ENCODE measurements around the gene ALG9.

The ALG9 gene

DNA sequence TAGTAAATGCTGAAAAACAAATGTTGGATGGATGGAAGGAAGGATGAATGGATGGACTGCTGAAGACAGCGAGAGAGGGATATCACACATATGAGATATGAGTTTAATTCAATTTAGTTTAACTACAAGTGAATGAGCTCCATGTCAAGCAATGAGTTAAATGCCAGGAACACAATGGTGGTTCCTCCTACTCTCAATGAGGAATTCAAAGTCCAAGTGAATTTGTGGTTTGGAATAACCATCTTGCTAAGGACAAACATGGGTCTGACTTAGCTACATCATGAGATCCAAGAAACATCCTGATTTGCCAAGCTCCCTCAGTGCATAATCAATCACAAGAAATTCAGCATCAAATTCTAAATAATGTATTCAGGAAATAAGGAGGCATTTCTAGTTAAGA is 79.1 kb downstream of the ALG9 start:
- Histone ChIP-seq H3K4me1 (ENCODE audit: control insufficient read depth, insufficient read depth, low read length) (no peaks in the 10 kb centered on the region), H3K4me3 (ENCODE audit: low read depth, low read length) (no peak overlapping the region), H3K27ac (ENCODE audit: extremely low read depth, low read depth, low read length) (no peak overlapping the region), H3K9me3 (ENCODE audit: control insufficient read depth, insufficient read depth, low read depth, low read length) (no peaks in the 10 kb centered on the region), H3K36me3 (ENCODE audit: control insufficient read depth in 2 of 2, insufficient read depth in 1 of 2, low read length in 2 of 2) (peaks cover 0 to 9% of the 10 kb centered on the region in 2 experiments; a peak in 1 of 3 replicates)
- CTCF ChIA-PET = interaction anchor here (0.6 to 1.3 kb wide), 4 partner anchors 15 to 210 kb away, joined by 3 to 7 read pairs (median 4); no protein-coding TSS in a partner anchor
- POLR2A ChIA-PET = no interaction called here
- TF ChIP-seq ZNF621 (tag by site-specific recombination; IDR thresholded peaks at IDR 0.05) = no peak
- no peak for TF ChIP-seq SCRT1 (tag by site-specific recombination; IDR thresholded peaks at IDR 0.05; ENCODE audit: borderline replicate concordance)
- TF ChIP-seq ZNF174 (tag by site-specific recombination; IDR thresholded peaks at IDR 0.05) = no peak
- no peak for TF ChIP-seq HOXA7 (CRISPR knock-in tag; IDR thresholded peaks at IDR 0.05; ENCODE audit: borderline replicate concordance)
- no peak for TF ChIP-seq ZNF121 (tag by site-specific recombination; IDR thresholded peaks at IDR 0.05)
- no peak for TF ChIP-seq ZNF596 (tag by site-specific recombination; IDR thresholded peaks at IDR 0.05)

DNA sequence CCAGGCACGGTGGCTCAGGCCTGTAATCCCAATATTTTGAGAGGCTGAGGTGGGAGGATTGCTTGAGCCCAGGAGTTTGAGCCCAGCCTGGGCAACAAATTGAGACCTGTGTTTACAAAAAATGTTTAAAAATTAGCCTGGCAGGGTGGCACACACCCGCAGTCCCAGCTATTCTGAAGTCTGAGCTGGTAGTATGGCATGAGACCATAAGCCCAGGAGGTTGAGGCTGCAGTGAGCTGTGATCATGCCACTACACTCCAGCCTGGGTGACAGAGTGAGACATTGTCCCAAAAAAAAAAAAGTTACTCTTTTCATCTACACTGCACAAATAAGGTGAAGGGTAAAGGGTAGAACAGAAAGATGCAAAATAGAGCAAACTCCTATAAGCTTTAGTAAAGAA is 82.9 kb downstream of the ALG9 start:
- Histone ChIP-seq H3K36me3 (ENCODE audit: control insufficient read depth in 2 of 2, insufficient read depth in 1 of 2, low read length in 2 of 2) (peaks cover 0 to 12% of the 10 kb centered on the region in 2 experiments; a peak in 1 of 3 replicates), H3K27ac (ENCODE audit: extremely low read depth, low read depth, low read length) (no peak overlapping the region), H3K9me3 (ENCODE audit: control insufficient read depth, insufficient read depth, low read depth, low read length) (no peaks in the 10 kb centered on the region), H3K4me1 (ENCODE audit: control insufficient read depth, insufficient read depth, low read length) (no peaks in the 10 kb centered on the region), H3K4me3 (ENCODE audit: low read depth, low read length) (no peak overlapping the region)
- TF ChIP-seq PRDM1 (tag by site-specific recombination; IDR thresholded peaks at IDR 0.05) (no peak), ZNF48 (tag by site-specific recombination; IDR thresholded peaks at IDR 0.05) (no peak), SALL2 (tag by site-specific recombination; IDR thresholded peaks at IDR 0.05; ENCODE audit: borderline replicate concordance) (no peak), ZNF16 (tag by site-specific recombination; IDR thresholded peaks at IDR 0.05; ENCODE audit: low read depth) (no peak), ZNF341 (tag by site-specific recombination; IDR thresholded peaks at IDR 0.05; ENCODE audit: low read depth) (no peak), ZNF658 (tag by site-specific recombination; IDR thresholded peaks at IDR 0.05) (no peak), ZNF544 (tag by site-specific recombination; IDR thresholded peaks at IDR 0.05) (no peak), ZNF624 (tag by site-specific recombination; IDR thresholded peaks at IDR 0.05) (no peak), ZNF391 (tag by site-specific recombination; IDR thresholded peaks at IDR 0.05; ENCODE audit: borderline replicate concordance, low read depth) (no peak), ZNF112 (tag by site-specific recombination; IDR thresholded peaks at IDR 0.05) (no peak), ZNF19 (tag by site-specific recombination; IDR thresholded peaks at IDR 0.05; ENCODE audit: low read depth) (no peak), ZNF133 (tag by site-specific recombination; IDR thresholded peaks at IDR 0.05) (no peak), ZNF121 (tag by site-specific recombination; IDR thresholded peaks at IDR 0.05) (no peak), ZNF747 (tag by site-specific recombination; IDR thresholded peaks at IDR 0.05) (no peak), ZNF184 (tag by site-specific recombination; IDR thresholded peaks at IDR 0.05) (no peak), ZBTB1 (tag by site-specific recombination; IDR thresholded peaks at IDR 0.05) (no peak)
- TF ChIP-seq, protein P1, sequence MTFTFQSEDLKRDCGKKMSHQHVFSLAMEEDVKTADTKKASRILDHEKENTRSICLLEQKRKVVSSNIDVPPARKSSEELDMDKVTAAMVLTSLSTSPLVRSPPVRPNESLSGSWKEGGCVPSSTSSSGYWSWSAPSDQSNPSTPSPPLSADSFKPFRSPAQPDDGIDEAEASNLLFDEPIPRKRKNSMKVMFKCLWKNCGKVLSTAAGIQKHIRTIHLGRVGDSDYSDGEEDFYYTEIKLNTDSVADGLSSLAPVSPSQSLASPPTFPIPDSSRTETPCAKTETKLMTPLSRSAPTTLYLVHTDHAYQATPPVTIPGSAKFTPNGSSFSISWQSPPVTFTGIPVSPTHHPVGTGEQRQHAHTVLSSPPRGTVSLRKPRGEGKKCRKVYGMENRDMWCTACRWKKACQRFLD (tag by site-specific recombination; IDR thresholded peaks at IDR 0.05) = no peak
- TF ChIP-seq, protein P2, sequence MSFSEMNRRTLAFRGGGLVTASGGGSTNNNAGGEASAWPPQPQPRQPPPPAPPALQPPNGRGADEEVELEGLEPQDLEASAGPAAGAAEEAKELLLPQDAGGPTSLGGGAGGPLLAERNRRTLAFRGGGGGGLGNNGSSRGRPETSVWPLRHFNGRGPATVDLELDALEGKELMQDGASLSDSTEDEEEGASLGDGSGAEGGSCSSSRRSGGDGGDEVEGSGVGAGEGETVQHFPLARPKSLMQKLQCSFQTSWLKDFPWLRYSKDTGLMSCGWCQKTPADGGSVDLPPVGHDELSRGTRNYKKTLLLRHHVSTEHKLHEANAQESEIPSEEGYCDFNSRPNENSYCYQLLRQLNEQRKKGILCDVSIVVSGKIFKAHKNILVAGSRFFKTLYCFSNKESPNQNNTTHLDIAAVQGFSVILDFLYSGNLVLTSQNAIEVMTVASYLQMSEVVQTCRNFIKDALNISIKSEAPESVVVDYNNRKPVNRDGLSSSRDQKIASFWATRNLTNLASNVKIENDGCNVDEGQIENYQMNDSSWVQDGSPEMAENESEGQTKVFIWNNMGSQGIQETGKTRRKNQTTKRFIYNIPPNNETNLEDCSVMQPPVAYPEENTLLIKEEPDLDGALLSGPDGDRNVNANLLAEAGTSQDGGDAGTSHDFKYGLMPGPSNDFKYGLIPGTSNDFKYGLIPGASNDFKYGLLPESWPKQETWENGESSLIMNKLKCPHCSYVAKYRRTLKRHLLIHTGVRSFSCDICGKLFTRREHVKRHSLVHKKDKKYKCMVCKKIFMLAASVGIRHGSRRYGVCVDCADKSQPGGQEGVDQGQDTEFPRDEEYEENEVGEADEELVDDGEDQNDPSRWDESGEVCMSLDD (tag by site-specific recombination; IDR thresholded peaks at IDR 0.05) = no peak
- TF ChIP-seq, protein P3, sequence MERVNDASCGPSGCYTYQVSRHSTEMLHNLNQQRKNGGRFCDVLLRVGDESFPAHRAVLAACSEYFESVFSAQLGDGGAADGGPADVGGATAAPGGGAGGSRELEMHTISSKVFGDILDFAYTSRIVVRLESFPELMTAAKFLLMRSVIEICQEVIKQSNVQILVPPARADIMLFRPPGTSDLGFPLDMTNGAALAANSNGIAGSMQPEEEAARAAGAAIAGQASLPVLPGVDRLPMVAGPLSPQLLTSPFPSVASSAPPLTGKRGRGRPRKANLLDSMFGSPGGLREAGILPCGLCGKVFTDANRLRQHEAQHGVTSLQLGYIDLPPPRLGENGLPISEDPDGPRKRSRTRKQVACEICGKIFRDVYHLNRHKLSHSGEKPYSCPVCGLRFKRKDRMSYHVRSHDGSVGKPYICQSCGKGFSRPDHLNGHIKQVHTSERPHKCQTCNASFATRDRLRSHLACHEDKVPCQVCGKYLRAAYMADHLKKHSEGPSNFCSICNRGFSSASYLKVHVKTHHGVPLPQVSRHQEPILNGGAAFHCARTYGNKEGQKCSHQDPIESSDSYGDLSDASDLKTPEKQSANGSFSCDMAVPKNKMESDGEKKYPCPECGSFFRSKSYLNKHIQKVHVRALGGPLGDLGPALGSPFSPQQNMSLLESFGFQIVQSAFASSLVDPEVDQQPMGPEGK (tag by site-specific recombination; IDR thresholded peaks at IDR 0.05) = no peak
- CTCF ChIA-PET = interaction anchor here (0.7 to 1.4 kb wide), 2 partner anchors 11 to 388 kb away, joined by 5 read pairs; no protein-coding TSS in a partner anchor
- POLR2A ChIA-PET = interaction anchor here (0.7 kb wide), 1 partner anchor 191 kb away, joined by 3 read pairs; no protein-coding TSS in a partner anchor

Measured in HEK293 (cell line).